GM18526 (cell line): ENCODE measurements around the gene TANC1.

Source experiments
- POLR2A ChIP-seq: IDR thresholded peaks from 3 replicates; pipeline ENCODE4 v1.6.1; 2011; ENCODE audit not compliant: insufficient read length; ENCODE audit errors: extremely low read depth

Gene TANC1

GRCh38 chr2:159051133-159051532, 82.7 kb downstream of the TANC1 start:
- no peak for TF ChIP-seq POLR2A

DNA sequence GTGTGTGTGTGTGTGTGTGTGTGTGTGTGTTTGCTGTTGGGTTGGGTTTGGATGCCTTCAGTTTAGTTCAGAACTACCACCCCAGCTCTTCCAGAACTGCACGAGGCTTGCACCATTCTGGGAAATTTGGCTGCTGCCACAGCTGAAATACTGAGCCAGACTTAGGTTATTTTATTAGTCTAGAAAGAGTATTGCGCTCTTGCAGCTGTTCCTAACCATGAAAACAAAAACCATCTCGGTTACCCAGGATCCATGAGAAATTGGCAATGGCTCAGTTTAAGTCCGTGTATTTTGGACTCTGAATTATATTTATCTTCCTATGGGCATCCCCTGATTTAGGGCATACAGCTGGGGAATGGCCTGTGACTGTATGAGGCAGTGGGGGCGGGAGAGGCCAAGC, 83.2 kb downstream of the TANC1 start:
- TF ChIP-seq POLR2A: no peak

DNA sequence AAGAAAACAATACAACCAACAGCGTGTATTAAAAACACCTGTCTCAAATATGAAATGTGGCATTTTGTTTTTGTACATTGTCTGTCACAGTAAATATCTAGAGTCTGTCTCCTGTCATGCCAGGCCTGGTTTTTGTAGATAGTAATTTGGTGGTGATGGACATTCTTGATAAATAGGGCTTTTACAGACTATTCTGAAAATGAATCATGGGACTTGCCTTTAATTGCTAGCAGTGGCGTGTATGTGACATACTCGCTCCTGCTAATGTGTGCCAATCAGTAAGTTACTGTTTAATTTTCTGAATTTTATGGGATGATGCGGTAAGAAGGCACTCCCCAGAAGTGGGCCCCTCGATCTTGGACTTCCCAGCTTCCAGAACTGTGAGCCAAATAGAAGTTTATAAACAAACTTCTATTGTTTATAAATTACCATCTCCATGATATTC, 83.7 kb downstream of the TANC1 start:
- no peak for TF ChIP-seq POLR2A

GRCh38 chr2:159053161-159054031, 85.0 kb downstream of the TANC1 start:
- no peak for TF ChIP-seq POLR2A

GRCh38 chr2:159054032-159054334, 85.5 kb downstream of the TANC1 start:
- TF ChIP-seq POLR2A: no peak

- TF ChIP-seq POLR2A: no peak
Observed at GRCh38 chr2:159054985-159055384, 86.5 kb downstream of the TANC1 start.

GRCh38 chr2:159060518-159060917, 92.1 kb downstream of the TANC1 start:
- TF ChIP-seq POLR2A: no peak

DNA sequence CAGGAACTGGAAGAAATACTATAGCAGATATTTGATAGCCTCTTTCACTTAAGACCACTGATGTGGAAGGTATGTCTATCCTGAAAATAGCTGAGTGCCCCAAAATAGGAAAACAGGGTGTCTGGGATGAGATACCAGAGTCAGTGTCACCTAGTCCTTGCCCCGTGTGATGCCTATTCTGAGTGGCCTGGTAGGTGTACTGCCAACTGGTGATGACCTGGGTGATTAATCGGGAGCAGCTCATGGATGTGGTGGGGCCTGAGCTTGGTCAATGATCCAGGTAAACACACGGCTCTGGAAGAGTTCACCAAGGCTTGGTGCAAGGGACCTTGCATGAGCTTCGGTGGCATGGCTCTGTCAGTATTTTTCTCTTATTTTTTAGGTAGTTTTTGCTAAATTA, 95.2 kb downstream of the TANC1 start:
- no peak for TF ChIP-seq POLR2A

DNA sequence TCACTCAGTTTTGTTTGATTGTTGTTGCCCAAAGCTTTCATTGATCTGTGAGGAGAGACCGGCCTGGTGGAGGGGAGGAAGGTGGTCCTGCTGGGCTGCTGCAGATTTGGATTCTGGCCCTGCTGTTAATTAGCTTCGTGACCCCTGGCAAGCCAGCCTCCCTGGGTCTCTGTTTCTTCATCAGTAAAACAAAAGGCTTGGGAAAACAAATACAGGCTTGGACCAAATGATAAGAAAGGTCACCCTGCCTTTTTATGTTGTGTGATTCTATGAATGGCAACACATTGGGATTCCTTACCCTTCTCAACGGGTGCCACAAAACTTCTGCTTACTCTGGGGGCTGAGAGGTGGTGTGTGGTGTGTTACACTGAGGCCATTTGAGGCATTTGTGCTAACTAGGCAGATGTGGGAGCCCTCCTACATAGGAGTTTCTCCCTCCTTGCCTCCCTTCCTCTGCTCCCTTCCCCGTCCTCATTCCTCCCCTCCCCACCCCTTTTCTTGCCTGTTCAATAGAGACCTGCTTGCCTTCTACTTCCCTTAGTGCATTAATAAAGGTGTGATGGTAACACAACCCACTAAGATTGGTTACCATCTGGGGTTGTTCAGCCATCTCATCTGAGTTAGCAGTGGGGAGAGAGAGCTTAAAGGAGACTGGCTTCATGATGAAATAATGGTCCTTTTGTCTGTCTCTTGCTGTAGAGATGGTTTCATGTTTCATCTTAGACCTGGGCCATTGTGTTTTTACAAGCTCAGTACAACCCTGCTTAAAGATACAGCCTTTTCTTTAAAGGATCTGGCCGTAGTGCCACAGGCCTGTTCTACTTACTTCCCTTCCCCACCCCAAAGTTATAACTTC, 96.2 kb downstream of the TANC1 start:
- no peak for TF ChIP-seq POLR2A

DNA sequence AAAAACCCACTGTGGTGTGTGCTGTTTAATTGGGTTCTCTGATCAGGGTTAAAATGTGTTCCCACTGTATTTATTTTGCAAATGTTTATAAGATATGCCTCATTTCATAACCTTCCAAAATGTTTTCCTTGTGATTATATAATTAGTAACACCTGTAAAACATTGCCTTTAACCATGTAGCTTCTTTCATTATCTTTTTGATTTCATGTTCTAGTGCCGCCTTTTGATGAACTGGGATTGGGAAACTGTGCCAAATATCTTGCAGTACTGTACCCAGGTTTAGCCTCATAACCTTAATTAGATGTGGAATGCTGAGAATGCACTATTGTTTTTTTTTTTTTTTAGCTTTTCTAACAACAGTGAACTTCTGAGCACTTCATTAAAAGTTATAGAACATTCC, 96.9 kb downstream of the TANC1 start:
- no peak for TF ChIP-seq POLR2A

- TF ChIP-seq POLR2A: no peak
Observed at GRCh38 chr2:159065891-159066290, 97.5 kb downstream of the TANC1 start.

- TF ChIP-seq POLR2A: no peak
Observed at GRCh38 chr2:159066541-159067156, 98.2 kb downstream of the TANC1 start.

- TF ChIP-seq POLR2A: no peak
Observed at GRCh38 chr2:159067971-159068370, 99.5 kb downstream of the TANC1 start.

- TF ChIP-seq POLR2A: no peak
Observed at GRCh38 chr2:159069229-159069628, 100.8 kb downstream of the TANC1 start.

- no peak for TF ChIP-seq POLR2A
Observed at GRCh38 chr2:159070235-159070634, 101.8 kb downstream of the TANC1 start.
